ENCODE measurements around the gene GALNT14.

DNA sequence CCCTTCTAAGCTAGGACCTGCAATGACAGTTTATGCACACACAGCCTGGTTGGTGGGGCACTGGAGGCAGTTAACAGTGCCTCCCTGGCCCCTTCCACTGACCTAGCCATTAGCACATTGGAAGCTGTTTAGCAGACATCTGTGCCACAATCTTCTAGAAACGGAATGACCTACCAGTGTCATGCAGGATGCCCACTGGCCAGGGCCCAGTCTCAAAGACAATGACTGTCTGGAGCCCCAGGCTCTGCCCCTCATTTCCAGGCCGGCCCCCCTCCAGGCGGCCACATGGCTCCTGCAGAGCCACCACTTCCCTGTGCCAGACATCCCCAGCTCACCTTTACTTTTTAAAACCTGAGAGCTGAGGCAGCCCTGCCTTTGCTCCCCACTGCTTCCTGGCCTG is 207.5 kb downstream of the GALNT14 start:
- TF ChIP-seq, protein P1, sequence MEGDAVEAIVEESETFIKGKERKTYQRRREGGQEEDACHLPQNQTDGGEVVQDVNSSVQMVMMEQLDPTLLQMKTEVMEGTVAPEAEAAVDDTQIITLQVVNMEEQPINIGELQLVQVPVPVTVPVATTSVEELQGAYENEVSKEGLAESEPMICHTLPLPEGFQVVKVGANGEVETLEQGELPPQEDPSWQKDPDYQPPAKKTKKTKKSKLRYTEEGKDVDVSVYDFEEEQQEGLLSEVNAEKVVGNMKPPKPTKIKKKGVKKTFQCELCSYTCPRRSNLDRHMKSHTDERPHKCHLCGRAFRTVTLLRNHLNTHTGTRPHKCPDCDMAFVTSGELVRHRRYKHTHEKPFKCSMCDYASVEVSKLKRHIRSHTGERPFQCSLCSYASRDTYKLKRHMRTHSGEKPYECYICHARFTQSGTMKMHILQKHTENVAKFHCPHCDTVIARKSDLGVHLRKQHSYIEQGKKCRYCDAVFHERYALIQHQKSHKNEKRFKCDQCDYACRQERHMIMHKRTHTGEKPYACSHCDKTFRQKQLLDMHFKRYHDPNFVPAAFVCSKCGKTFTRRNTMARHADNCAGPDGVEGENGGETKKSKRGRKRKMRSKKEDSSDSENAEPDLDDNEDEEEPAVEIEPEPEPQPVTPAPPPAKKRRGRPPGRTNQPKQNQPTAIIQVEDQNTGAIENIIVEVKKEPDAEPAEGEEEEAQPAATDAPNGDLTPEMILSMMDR (IDR thresholded peaks at IDR 0.05; ENCODE audit: borderline replicate concordance, extremely low read depth, low read length, poor library complexity, severe bottlenecking), result no peak
- TF ChIP-seq EZH2 (IDR thresholded peaks at IDR 0.05; ENCODE audit: borderline replicate concordance, low read depth, low read length, severe bottlenecking), result no peak
